GM19395 (cell line): ENCODE measurements around the gene KCNJ15.

Source experiments
- ATAC-seq: cut with Tn5 transposase; IDR thresholded peaks from one replicate; pipeline ENCODE4 v1.9.1; 2021; ENCODE audit warnings: mild to moderate bottlenecking, moderate library complexity; ENCODE audit not compliant: unreplicated experiment

Gene KCNJ15

GRCh38 chr21:38323721-38324531, 67.1 kb downstream of the KCNJ15 start:
- no peak for ATAC-seq

GRCh38 chr21:38325216-38325615, 68.4 kb downstream of the KCNJ15 start:
- no peak for ATAC-seq

DNA sequence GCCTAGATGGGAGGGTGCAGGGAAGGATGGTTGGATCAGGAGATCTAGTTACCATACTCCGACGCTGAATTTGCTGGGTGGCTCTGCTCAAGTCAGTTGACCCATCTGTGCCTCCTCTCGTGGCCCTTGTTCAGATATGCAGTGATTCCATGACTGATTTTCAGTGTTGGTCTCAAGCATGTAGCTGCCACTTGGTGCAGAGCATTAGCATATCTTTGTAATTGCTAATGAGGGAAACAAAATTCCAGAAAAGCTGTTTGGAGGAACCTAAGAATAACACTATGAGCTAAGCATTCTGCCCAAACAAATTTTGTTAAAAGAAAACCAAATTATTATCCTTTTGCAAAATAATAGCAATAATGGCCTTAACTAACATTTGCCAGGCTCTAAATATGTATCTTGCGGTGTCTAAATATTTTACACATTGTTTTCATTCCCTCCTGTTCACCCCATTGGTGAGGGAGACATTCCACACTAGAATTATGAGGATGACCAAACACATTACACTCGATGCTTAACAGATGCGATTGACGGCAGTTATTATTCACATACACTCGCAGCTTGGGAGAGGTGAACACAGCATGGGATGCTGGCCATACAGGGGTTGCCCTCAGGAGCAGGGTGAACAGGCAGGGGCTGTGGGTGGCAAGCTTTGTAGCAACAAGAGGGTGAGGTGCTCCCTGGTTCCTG, 69.1 kb downstream of the KCNJ15 start:
- ATAC-seq: no peak

GRCh38 chr21:38326429-38326828, 69.6 kb downstream of the KCNJ15 start:
- ATAC-seq: no peak

- ATAC-seq: no peak
These were observed 70.1 kb downstream of the KCNJ15 start for GRCh38 chr21:38326899-38327298.

GRCh38 chr21:38327984-38328383, 71.2 kb downstream of the KCNJ15 start:
- ATAC-seq: no peak

GRCh38 chr21:38329162-38329561, 72.4 kb downstream of the KCNJ15 start:
- no peak for ATAC-seq

DNA sequence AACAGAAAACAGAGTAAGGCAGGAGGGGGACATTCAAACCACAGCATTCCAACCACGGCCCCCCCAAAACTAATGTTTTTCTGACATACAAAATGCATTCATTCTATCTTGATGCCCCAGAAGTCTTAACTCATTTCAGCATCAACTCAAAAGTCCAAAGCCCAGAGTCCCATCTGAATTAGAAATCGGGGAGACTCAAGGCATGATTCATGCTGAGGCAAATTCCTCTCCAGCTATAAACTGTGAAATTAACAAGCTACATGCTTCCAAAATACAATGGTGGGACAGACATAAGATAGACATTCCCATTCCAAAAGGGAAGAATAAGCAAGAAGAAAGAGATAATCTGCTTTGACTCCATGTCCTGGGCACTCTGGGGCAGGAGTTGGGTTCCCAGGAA, 73.9 kb downstream of the KCNJ15 start:
- ATAC-seq: no peak

- ATAC-seq: no peak
These were observed 76.8 kb downstream of the KCNJ15 start for GRCh38 chr21:38333301-38334272.

GRCh38 chr21:38334866-38335265, 78.1 kb downstream of the KCNJ15 start:
- ATAC-seq: no peak

- no peak for ATAC-seq
These were observed 81.0 kb downstream of the KCNJ15 start for GRCh38 chr21:38337793-38338192.

- ATAC-seq: no peak
These were observed 83.3 kb downstream of the KCNJ15 start for GRCh38 chr21:38340131-38340530.

DNA sequence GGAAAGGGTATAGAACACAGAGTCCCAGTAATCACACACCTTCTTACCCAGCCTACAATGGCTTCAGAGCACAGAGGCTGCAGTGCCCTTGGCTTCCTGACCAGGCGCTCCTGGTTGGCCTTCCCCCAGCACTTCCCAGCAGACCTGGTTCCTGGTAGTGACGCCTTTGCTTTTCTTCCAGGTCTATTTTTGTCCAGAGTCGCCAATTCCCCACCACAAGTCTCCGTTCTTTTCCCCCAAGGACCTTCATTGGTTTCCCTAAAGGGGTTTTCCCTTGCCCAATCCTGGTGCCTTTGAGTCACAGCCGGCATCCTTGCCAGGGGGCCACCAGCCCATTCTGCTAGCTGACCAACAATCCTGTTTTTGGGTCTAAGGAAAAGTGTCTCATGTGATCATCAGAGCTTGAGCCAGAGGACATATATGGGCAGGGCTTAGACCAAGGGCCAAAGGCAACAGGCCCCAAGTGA, 84.8 kb downstream of the KCNJ15 start:
- ATAC-seq: no peak

DNA sequence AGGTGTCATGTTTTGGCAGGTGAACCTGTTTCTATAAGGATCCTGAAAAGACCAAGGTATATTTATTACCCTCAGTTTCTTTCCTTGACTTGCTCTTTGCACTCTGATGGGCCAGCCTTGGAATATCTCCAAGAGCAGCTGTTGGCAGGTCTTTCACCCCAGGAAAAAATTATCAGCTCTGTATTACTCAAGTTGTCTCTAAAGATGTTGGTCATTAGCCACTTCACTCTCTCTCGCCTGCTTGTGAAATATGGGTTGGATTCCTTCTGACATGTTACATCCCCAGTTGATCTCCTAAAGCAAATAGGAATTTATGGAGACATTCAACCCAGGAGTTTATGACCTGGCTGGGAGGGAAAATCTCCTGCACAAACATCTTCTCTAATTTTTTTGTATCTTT, 85.9 kb downstream of the KCNJ15 start:
- ATAC-seq: no peak

- no peak for ATAC-seq
These were observed 86.9 kb downstream of the KCNJ15 start for GRCh38 chr21:38343691-38344090.

DNA sequence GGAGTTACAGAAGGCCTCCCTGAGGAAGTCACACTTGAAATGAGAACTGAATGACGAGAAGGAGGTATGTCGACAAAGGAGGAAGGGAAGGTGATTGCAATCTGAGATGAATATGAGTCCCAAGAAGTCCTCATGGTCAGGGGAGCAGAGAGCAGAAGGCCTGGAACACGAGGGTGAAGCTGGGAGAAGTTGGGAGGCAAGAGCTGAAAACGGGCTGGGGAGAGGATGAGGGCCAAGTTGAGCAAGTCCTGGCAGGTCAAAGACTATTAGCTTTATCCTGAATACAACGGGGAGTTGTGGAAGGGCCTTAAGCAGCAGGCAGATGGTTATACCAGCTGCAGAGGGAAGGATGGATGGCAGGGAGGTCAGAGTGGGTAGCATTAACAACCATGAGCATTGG, 89.5 kb downstream of the KCNJ15 start:
- no peak for ATAC-seq

GRCh38 chr21:38349111-38349746, 92.4 kb downstream of the KCNJ15 start:
- ATAC-seq: no peak

GRCh38 chr21:38349977-38350376, 93.2 kb downstream of the KCNJ15 start:
- ATAC-seq: no peak

DNA sequence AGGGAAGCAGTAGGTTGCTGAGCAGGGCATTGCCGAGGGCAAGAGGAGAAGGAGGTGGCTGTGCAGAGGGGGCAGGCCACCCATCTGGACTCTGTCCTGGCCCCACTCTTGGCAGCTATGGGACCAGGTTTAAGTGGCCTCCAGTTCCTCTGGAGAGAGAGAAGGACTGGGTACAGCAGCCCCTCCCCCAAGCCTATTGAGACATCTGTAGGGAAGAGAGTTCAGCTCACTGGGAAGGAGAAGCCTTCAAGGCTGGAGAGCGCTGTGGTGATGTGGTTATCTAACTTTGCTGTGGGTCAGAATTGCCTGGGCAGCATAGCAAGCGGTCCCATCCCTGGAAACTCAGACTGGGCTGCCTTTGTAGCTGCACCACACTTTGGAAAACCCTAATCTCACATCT, 93.9 kb downstream of the KCNJ15 start:
- ATAC-seq: no peak

- ATAC-seq: no peak
These were observed 94.6 kb downstream of the KCNJ15 start for GRCh38 chr21:38351176-38351959.
